Calu3 (cell line): ENCODE data around the gene RPTOR. TPM values are rescaled to one million over a fixed set of nuclear protein-coding genes. Genes with fewer than 3 reads are reported as not detected.

Experiments
- BruUV-seq: library from RNA; stranded (reverse); fragments of 400-500 nt; replicated peaks from 2 replicates; lab custom pipeline; 2021; lab: Mats Ljungman, UMichigan
- CTCF ChIA-PET: fragments of 300-600 bp; sonication (Branson Sonifier 250); formaldehyde crosslinking; loops from one replicate; lab custom pipeline; 2022; ENCODE audit warnings: antibody characterized with exemption; lab: Charles Lee
- DNase-seq: peaks from one replicate; pipeline ENCODE4 v3.0.0; 2022
- H3K27ac Mint-ChIP-seq: one replicate; pipeline ENCODE4 v1.8.0; 2022; ENCODE audit warnings: mixed read lengths; ENCODE audit not compliant: unreplicated experiment
- H3K27me3 Mint-ChIP-seq: one replicate; pipeline ENCODE4 v1.8.0; 2022; ENCODE audit warnings: mixed read lengths; ENCODE audit not compliant: unreplicated experiment
- H3K36me3 Mint-ChIP-seq: one replicate; pipeline ENCODE4 v1.8.0; 2022; ENCODE audit warnings: mild to moderate bottlenecking, moderate library complexity, mixed read lengths; ENCODE audit not compliant: insufficient read depth, unreplicated experiment
- H3K4me1 Mint-ChIP-seq: one replicate; pipeline ENCODE4 v1.8.0; 2022; ENCODE audit warnings: mild to moderate bottlenecking, low read depth, mixed read lengths; ENCODE audit not compliant: unreplicated experiment
- H3K4me3 Mint-ChIP-seq: one replicate; pipeline ENCODE4 v1.8.0; 2022; ENCODE audit warnings: mild to moderate bottlenecking, low read depth, moderate library complexity, mixed read lengths; ENCODE audit not compliant: unreplicated experiment
- H3K9me3 Mint-ChIP-seq: one replicate; pipeline ENCODE4 v1.8.0; 2022; ENCODE audit warnings: low read depth, mixed read lengths; ENCODE audit not compliant: unreplicated experiment
- CTCF ChIP-seq: fragments of 200-600 bp; IDR thresholded peaks from one replicate; pipeline ENCODE4 v1.8.0; 2022; ENCODE audit warnings: antibody characterized with exemption; ENCODE audit not compliant: unreplicated experiment
- intact Hi-C: fragments of 100-400 bp; cut with micrococcal nuclease; formaldehyde crosslinking; loops from one replicate; pipeline ENCODE4 v1.10.0; 2022; ENCODE audit not compliant: unreplicated experiment
- total RNA-seq: library from RNA; stranded (reverse); gene quantifications from 2 replicates; pipeline ENCODE4 v1.2.3, GENCODE V29; 2022

RPTOR gene
- total RNA-seq, 1 experiment from 2014 or later: 41.8 TPM

- CTCF ChIA-PET: no interaction called here
- intact Hi-C loops: no loop called here
- no TSS peak for BruUV-seq
- peaks cover 10% of the 10 kb centered on the region for H3K4me1 Mint-ChIP-seq
- peaks cover 6% of the 10 kb centered on the region for H3K36me3 Mint-ChIP-seq
- no peak overlapping the region for H3K27ac Mint-ChIP-seq
- no peaks in the 10 kb centered on the region for H3K27me3 Mint-ChIP-seq
- no peak for DNase-seq
- no peak for TF ChIP-seq CTCF
- no peaks in the 10 kb centered on the region for H3K9me3 Mint-ChIP-seq
- H3K4me3 Mint-ChIP-seq: no peak overlapping the region
Observed at GRCh38 chr17:80582165-80582564, 37.5 kb downstream of the RPTOR start.

GRCh38 chr17:80584176-80584905, 39.7 kb downstream of the RPTOR start:
- BruUV-seq: no TSS peak
- CTCF ChIA-PET: no interaction called here
- TF ChIP-seq CTCF: no peak
- no peak for DNase-seq
- no peaks in the 10 kb centered on the region for H3K4me1 Mint-ChIP-seq
- no peaks in the 10 kb centered on the region for H3K27me3 Mint-ChIP-seq
- peaks cover 6% of the 10 kb centered on the region for H3K36me3 Mint-ChIP-seq
- intact Hi-C loops: no loop called here
- H3K9me3 Mint-ChIP-seq: no peaks in the 10 kb centered on the region
- H3K4me3 Mint-ChIP-seq: no peak overlapping the region
- H3K27ac Mint-ChIP-seq: no peak overlapping the region

GRCh38 chr17:80585890-80586845, 41.5 kb downstream of the RPTOR start:
- intact Hi-C loops: no loop called here
- peaks cover 6% of the 10 kb centered on the region for H3K36me3 Mint-ChIP-seq
- CTCF ChIA-PET: no interaction called here
- H3K27ac Mint-ChIP-seq: no peak overlapping the region
- H3K27me3 Mint-ChIP-seq: no peaks in the 10 kb centered on the region
- BruUV-seq: no TSS peak
- H3K4me1 Mint-ChIP-seq: no peaks in the 10 kb centered on the region
- no peak overlapping the region for H3K4me3 Mint-ChIP-seq
- TF ChIP-seq CTCF: no peak
- no peaks in the 10 kb centered on the region for H3K9me3 Mint-ChIP-seq
- no peak for DNase-seq

GRCh38 chr17:80586846-80587228, 42.2 kb downstream of the RPTOR start:
- Mint-ChIP-seq H3K4me3 (no peak overlapping the region), H3K4me1 (no peaks in the 10 kb centered on the region), H3K36me3 (peaks cover 5% of the 10 kb centered on the region), H3K27me3 (no peaks in the 10 kb centered on the region), H3K27ac (no peak overlapping the region), H3K9me3 (no peaks in the 10 kb centered on the region)
- no peak for TF ChIP-seq CTCF
- intact Hi-C loops: no loop called here
- no peak for DNase-seq
- CTCF ChIA-PET: no interaction called here
- no TSS peak for BruUV-seq
